Erythroblast (primary cell): Measurements from ENCODE around the gene PTEN.

Source experiments
- DNase-seq, 2 experiments: peaks; one replicate each; lab custom pipeline; 2025; lab: John Stamatoyannopoulos, UW
- GATA1 ChIP-seq: IDR thresholded peaks from 2 replicates; pipeline ENCODE4 v1.6.1; 2011; ENCODE audit warnings: low read depth, mild to moderate bottlenecking, control low read depth, low read length, moderate library complexity
- POLR2A ChIP-seq: IDR thresholded peaks from 2 replicates; pipeline ENCODE4 v1.6.1; 2011; ENCODE audit warnings: mild to moderate bottlenecking, low read length

PTEN gene

GRCh38 chr10:87913156-87913921 lies 49.9 kb downstream of the PTEN start:
- peak; percentile 25 to 37 for DNase-seq
- TF ChIP-seq GATA1 (no peak), POLR2A (no peak)

DNA sequence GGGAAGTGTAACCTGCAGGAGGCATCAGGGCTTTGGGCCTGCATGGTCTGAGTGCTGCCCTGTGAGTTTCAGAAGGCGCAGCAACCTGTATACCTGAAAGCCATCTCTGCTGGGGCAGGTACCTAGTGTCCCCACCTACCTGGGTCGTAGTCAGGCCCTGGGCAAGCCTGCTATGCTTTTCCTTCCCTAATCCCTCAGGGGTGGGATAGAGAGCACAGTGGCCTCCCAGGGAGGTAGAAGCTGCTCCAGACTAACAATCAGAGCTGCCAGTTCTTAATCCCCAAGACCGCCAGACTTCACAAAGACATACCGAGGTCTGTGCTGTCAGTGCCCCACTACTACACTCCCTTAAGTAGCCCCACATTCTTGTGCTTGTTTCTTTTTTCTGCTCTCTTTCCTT lies 52.0 kb downstream of the PTEN start:
- DNase-seq: no peak
- TF ChIP-seq GATA1: no peak
- TF ChIP-seq POLR2A: no peak

GRCh38 chr10:87915989-87916388 lies 52.6 kb downstream of the PTEN start:
- DNase-seq: no peak
- TF ChIP-seq POLR2A (no peak), GATA1 (no peak)

DNA sequence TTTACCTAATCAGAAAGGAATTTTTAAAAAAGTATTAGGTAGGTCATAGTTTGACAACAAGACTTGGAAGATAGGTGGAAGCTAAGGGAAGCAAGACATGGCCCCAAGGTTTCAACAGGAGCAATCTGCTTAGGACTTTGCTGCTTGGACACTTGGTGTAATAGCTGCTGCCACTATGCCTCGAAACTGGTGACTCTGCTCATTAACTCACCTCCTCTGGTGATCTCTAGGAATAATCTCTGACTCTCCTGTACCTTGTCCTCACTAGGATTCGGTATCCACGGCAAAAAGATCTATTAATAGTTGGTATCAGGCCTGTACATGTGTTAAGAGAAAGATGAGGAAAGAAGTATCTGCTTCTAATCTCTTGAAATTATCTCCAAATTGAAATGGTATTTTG lies 53.1 kb downstream of the PTEN start:
- DNase-seq: peak in 1 of 2 experiments; percentile 6
- TF ChIP-seq POLR2A (no peak), GATA1 (no peak)

DNA sequence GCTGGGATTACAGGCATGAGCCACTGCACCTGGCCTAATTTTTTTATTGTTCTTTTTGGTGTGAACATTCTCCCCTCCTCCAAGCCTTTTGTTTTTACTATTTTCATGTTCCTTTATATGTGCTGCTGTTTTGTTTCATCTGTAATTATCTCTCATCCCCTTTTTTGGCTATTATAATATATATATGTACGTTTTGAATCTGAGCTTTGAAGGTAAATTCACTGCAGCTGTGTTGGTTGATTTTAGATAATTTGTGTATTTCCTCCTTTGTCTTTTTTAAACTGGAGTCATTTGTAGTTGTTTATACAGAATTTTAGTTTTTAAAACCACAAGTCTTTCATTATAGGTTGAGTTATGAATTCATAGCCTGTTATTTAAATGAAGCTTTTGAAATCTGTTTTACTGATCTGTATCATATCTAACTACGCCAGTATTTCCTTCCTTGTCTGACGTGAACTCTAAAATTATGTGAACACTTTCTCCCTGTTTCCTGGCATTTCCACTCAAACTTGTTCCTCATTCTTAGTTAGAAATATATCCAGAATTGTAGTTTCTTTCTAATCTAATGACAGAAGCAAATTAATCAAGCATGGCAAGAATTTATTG lies 54.9 kb downstream of the PTEN start:
- TF ChIP-seq POLR2A: no peak
- TF ChIP-seq GATA1: no peak
- DNase-seq: no peak

GRCh38 chr10:87920538-87920937 lies 57.1 kb downstream of the PTEN start:
- TF ChIP-seq POLR2A: no peak
- no peak for DNase-seq

DNA sequence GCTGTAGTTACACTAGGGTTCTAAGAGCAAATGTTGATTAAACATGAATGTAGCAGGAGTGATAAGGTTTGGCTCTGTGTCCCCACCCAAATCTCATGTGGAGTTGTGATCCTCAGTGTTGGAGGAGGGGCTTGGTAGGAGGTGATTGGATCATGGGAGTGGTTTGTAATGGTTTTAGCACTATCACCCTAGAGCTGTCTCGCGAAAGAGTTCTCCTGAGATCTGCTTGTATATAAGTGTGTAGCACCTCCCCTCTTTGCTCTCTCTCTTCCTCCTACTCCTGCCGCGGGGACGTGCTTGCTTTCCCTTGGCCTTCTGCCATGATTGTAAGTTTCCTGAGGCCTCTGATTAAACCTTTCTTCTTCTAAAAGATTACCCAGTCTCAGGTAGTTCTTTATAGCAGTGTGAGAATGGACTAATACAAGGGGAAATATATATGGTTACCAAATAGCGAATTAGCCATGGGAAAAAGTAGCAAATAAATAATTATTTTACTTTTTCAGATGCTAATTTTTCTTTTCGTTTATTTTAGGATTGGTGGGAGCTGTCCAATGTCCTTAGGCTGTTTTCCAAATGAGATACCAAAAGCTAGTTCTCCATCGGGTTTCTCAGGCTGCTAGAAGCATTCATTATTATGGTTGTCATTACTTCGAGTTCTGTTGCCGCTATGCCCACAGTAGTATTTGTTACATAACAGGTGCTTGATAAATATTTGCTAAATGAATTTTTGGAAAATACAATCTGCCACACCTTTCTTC lies 58.7 kb downstream of the PTEN start:
- TF ChIP-seq GATA1: no peak
- no peak for TF ChIP-seq POLR2A

GRCh38 chr10:87923233-87923632 lies 59.8 kb downstream of the PTEN start:
- TF ChIP-seq GATA1 (no peak), POLR2A (no peak)

More for the DNA sequence above, 58.7 kb downstream of the PTEN start:
- peak; percentile 54 to 71 for DNase-seq

GRCh38 chr10:87925570-87925969 lies 62.1 kb downstream of the PTEN start:
- no peak for DNase-seq
- no peak for TF ChIP-seq GATA1

More at GRCh38 chr10:87923233-87923632, 59.8 kb downstream of the PTEN start:
- no peak for DNase-seq

- no peak for DNase-seq
- no peak for TF ChIP-seq POLR2A
- no peak for TF ChIP-seq GATA1
Measured at GRCh38 chr10:87927091-87927490, 63.7 kb downstream of the PTEN start.

GRCh38 chr10:87928996-87929395 lies 65.6 kb downstream of the PTEN start:
- no peak for TF ChIP-seq GATA1
- TF ChIP-seq POLR2A: no peak
- DNase-seq: no peak

- DNase-seq: no peak
- TF ChIP-seq POLR2A: no peak
- no peak for TF ChIP-seq GATA1
Measured at GRCh38 chr10:87930141-87930540, 66.7 kb downstream of the PTEN start.

- TF ChIP-seq POLR2A (no peak), GATA1 (no peak)
- DNase-seq: no peak
Measured at GRCh38 chr10:87930934-87931835, 67.8 kb downstream of the PTEN start.

GRCh38 chr10:87931836-87932230 lies 68.4 kb downstream of the PTEN start:
- DNase-seq: no peak
- TF ChIP-seq POLR2A (no peak), GATA1 (no peak)
